ENCODE data around the gene CDC42. TPM values are rescaled to one million over a fixed set of nuclear protein-coding genes. Genes with fewer than 3 reads are reported as not detected.

The CDC42 gene
- total and polyA plus RNA-seq, 2 experiments from 2014 or later: 69.7 to 358 TPM

DNA sequence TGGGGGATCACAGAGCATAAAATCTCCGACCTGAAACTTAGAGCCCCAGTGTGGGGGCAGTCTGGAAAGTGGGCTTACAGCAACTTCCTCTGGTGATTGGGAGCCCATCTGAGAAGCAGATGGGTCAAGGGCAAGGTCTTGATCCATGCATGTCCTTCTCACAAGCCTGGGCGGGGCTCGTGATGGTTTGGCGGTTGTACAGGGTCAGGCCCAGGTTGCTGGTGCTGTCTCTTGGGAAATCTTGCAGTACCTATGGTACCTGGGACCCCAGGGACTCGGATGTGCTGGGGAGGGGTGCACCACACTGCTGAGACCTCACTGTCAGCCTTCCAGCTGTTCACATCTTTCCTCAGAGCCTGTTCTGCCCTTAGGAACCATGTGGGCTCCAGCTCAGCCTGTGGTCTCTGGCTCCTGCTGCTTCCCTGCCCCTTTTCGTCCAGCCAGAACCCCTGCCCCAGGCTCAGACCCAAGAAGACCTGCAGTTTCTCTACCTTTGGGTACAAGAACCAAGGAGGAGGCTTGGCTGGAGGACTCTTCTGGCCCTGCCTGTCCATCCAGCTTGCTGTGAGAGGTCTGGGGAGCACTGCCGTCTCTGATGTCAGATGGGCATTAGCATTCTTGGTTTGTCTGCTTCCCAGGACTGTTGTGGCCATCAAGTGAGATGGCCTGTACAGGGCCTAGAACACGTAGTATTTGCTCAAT lies 65.9 kb downstream of the CDC42 start:
- peaks cover 12% of the 10 kb centered on the region for H3K4me1 ChIP-seq (ENCODE audit: insufficient read depth)
- H3K4me3 ChIP-seq: no peak overlapping the region
- no peaks in the 10 kb centered on the region for H3K9me3 ChIP-seq (ENCODE audit: low read depth)
- TF ChIP-seq EZH2phosphoT487 (IDR thresholded peaks at IDR 0.05; ENCODE audit: low read depth, severe bottlenecking, unreplicated experiment): no peak
- TF ChIP-seq EZH2 (IDR thresholded peaks at IDR 0.05; ENCODE audit: borderline replicate concordance): no peak
- TF ChIP-seq, protein P1, sequence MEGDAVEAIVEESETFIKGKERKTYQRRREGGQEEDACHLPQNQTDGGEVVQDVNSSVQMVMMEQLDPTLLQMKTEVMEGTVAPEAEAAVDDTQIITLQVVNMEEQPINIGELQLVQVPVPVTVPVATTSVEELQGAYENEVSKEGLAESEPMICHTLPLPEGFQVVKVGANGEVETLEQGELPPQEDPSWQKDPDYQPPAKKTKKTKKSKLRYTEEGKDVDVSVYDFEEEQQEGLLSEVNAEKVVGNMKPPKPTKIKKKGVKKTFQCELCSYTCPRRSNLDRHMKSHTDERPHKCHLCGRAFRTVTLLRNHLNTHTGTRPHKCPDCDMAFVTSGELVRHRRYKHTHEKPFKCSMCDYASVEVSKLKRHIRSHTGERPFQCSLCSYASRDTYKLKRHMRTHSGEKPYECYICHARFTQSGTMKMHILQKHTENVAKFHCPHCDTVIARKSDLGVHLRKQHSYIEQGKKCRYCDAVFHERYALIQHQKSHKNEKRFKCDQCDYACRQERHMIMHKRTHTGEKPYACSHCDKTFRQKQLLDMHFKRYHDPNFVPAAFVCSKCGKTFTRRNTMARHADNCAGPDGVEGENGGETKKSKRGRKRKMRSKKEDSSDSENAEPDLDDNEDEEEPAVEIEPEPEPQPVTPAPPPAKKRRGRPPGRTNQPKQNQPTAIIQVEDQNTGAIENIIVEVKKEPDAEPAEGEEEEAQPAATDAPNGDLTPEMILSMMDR (IDR thresholded peaks at IDR 0.05; ENCODE audit: poor library complexity): no peak
- H3K4me2 ChIP-seq: no peak overlapping the region
- peaks cover 7% of the 10 kb centered on the region for H3K79me2 ChIP-seq
- no peak overlapping the region for H2AFZ ChIP-seq
- 80% methylated on average over 8 of the region's 8 CpGs for WGBS (ENCODE audit: low lambda C conversion rate, missing lambda C conversion rate)
- no peaks in the 10 kb centered on the region for H3K27me3 ChIP-seq
- peaks cover 19% of the 10 kb centered on the region for H4K20me1 ChIP-seq (ENCODE audit: insufficient read depth, poor library complexity, severe bottlenecking)
- H3K9me2 ChIP-seq (replicated peaks; ENCODE audit: insufficient read depth): no peaks in the 10 kb centered on the region
- H3K27ac ChIP-seq: no peak overlapping the region
- DNase-seq (ENCODE audit: low spot score): no peak
- H3K36me3 ChIP-seq (replicated peaks; ENCODE audit: insufficient read depth, low read depth): no peaks in the 10 kb centered on the region

DNA sequence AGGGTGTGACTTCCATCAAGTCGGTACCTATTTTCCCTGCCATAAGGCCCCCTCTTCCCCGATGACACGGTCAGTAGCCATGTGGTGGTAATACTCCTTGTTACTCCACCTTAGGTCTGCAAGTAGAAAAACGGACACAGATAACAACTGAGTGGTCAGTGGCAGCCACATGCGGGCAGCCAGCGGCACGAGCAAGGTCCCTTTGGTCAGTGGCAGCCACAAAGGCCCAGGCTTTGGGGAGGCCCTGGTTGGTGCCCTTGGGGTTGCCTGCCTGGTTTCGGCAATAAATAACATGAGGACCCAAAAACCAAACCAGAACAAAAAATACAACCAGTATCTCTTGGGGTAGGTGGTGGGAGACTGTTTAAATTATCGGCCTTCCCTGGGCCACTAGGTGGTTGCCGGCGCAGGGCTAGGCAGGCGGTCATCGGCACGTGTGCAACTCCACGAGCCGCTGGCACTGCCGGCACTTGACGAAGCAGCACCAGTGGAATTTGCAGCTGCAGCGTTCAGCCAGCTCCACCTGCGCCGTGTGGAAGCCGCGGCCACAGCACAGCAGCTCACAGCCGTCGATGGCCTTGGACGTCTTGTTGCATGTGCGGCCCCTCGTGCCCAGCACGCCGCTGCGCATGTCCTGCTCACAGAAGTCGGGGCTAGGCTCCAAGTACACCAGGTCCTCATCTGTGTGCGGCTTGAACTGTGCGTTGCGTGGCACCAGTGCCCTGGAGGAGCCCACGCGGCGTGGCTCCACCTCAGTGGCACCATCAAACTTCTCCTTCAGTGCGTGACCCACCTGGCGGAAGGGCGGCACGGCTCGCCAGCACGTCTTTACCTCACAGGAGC lies 67.3 kb downstream of the CDC42 start:
- H4K20me1 ChIP-seq (ENCODE audit: insufficient read depth, poor library complexity, severe bottlenecking): peaks cover 18% of the 10 kb centered on the region
- no peaks in the 10 kb centered on the region for H3K27me3 ChIP-seq
- DNase-seq (ENCODE audit: low spot score): no peak
- no peak overlapping the region for H3K4me2 ChIP-seq
- H2AFZ ChIP-seq: no peak overlapping the region
- no peaks in the 10 kb centered on the region for H3K36me3 ChIP-seq (replicated peaks; ENCODE audit: insufficient read depth, low read depth)
- H3K4me3 ChIP-seq: no peak overlapping the region
- no peak for TF ChIP-seq EZH2phosphoT487 (IDR thresholded peaks at IDR 0.05; ENCODE audit: low read depth, severe bottlenecking, unreplicated experiment)
- no peak for TF ChIP-seq EZH2 (IDR thresholded peaks at IDR 0.05; ENCODE audit: borderline replicate concordance)
- TF ChIP-seq, protein P1 (IDR thresholded peaks at IDR 0.05; ENCODE audit: poor library complexity): no peak
- peaks cover 4% of the 10 kb centered on the region for H3K79me2 ChIP-seq
- 97% methylated on average over 44 of the region's 44 CpGs for WGBS (ENCODE audit: low lambda C conversion rate, missing lambda C conversion rate)
- no peaks in the 10 kb centered on the region for H3K9me3 ChIP-seq (ENCODE audit: low read depth)
- no peak overlapping the region for H3K27ac ChIP-seq
- peaks cover 3% of the 10 kb centered on the region for H3K4me1 ChIP-seq (ENCODE audit: insufficient read depth)
- H3K9me2 ChIP-seq (replicated peaks; ENCODE audit: insufficient read depth): no peaks in the 10 kb centered on the region

DNA sequence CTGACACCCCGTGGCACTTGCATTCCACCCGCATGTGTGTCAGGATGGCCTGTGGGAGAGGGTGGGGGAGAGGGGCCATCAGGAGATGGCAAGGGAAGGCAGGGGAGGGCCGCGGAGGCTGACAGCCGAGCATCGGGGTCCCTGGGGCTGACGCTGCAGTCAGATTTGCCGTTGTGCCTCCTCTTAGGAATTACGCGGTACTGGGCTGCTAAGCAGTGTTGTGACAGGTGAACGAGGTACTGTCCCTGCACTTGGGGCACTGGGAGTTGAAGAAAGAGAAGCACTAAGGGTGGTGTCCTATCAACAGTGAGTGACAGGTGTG lies 67.9 kb downstream of the CDC42 start:
- Histone ChIP-seq H3K79me2 (peaks cover 4% of the 10 kb centered on the region), H2AFZ (no peak overlapping the region), H3K27ac (no peak overlapping the region), H3K4me3 (no peak overlapping the region), H3K4me1 (ENCODE audit: insufficient read depth) (no peaks in the 10 kb centered on the region), H4K20me1 (ENCODE audit: insufficient read depth, poor library complexity, severe bottlenecking) (peaks cover 13% of the 10 kb centered on the region), H3K9me2 (replicated peaks; ENCODE audit: insufficient read depth) (no peaks in the 10 kb centered on the region), H3K27me3 (no peaks in the 10 kb centered on the region), H3K36me3 (replicated peaks; ENCODE audit: insufficient read depth, low read depth) (no peaks in the 10 kb centered on the region), H3K4me2 (no peak overlapping the region), H3K9me3 (ENCODE audit: low read depth) (no peaks in the 10 kb centered on the region)
- 95% methylated on average over 11 of the region's 11 CpGs for WGBS (ENCODE audit: low lambda C conversion rate, missing lambda C conversion rate)
- DNase-seq (ENCODE audit: low spot score): no peak
- TF ChIP-seq, protein P1 (IDR thresholded peaks at IDR 0.05; ENCODE audit: poor library complexity): no peak
- TF ChIP-seq EZH2 (IDR thresholded peaks at IDR 0.05; ENCODE audit: borderline replicate concordance): no peak
- TF ChIP-seq EZH2phosphoT487 (IDR thresholded peaks at IDR 0.05; ENCODE audit: low read depth, severe bottlenecking, unreplicated experiment): no peak

All from hepatocyte (in vitro differentiated cells).